GM18868 (cell line): ENCODE measurements around the gene TMEM167B.
"Not testable (repeated sequence)": the region's sequence is repeated elsewhere in the genome, so short reads cannot be mapped to it uniquely, and the experiment has no call there.

Experiments
- ATAC-seq: cut with Tn5 transposase; IDR thresholded peaks from one replicate; pipeline ENCODE4 v1.9.1; 2021; ENCODE audit warnings: mild to moderate bottlenecking, moderate library complexity; ENCODE audit not compliant: unreplicated experiment

Gene TMEM167B

GRCh38 chr1:109112652-109113285 is 22.2 kb downstream of the TMEM167B start:
- peak; percentile 61 for ATAC-seq

GRCh38 chr1:109113590-109114341 is 23.2 kb downstream of the TMEM167B start, which contains the start of gene ELAPOR1:
TSS of gene ELAPOR1 (plus strand) at chr1:109114115. CDS start at chr1:109114184, 69 bp downstream.
- ATAC-seq: peak; percentile 62

GRCh38 chr1:109114342-109114674 is 23.7 kb downstream of the TMEM167B start:
- no peak for ATAC-seq

GRCh38 chr1:109115685-109116084 is 25.1 kb downstream of the TMEM167B start:
- no peak for ATAC-seq

GRCh38 chr1:109116286-109116685 is 25.7 kb downstream of the TMEM167B start:
- ATAC-seq: no peak

GRCh38 chr1:109118089-109118488 is 27.5 kb downstream of the TMEM167B start:
- no peak for ATAC-seq

- ATAC-seq: no peak
These were observed 29.8 kb downstream of the TMEM167B start for GRCh38 chr1:109120356-109120755.

GRCh38 chr1:109131059-109131458 is 40.5 kb downstream of the TMEM167B start:
- ATAC-seq: no peak

- no peak for ATAC-seq
These were observed 41.2 kb downstream of the TMEM167B start for GRCh38 chr1:109131800-109132199.

GRCh38 chr1:109133002-109133706 is 42.6 kb downstream of the TMEM167B start:
- ATAC-seq: no peak

GRCh38 chr1:109133815-109134214 is 43.3 kb downstream of the TMEM167B start:
- ATAC-seq: peak; percentile 77

- ATAC-seq: peak; percentile 63
These were observed 43.9 kb downstream of the TMEM167B start for GRCh38 chr1:109134423-109134822.

- no peak for ATAC-seq
These were observed 45.4 kb downstream of the TMEM167B start for GRCh38 chr1:109135940-109136339.

- no peak for ATAC-seq
These were observed 46.2 kb downstream of the TMEM167B start for GRCh38 chr1:109136766-109137165.

- ATAC-seq: no peak
These were observed 47.4 kb downstream of the TMEM167B start for GRCh38 chr1:109137958-109138357.

GRCh38 chr1:109138358-109138757 is 47.8 kb downstream of the TMEM167B start:
- no peak for ATAC-seq

- ATAC-seq: no peak
These were observed 49.8 kb downstream of the TMEM167B start for GRCh38 chr1:109140392-109140791.

GRCh38 chr1:109142260-109142659 is 51.7 kb downstream of the TMEM167B start:
- no peak for ATAC-seq

GRCh38 chr1:109142725-109143124 is 52.2 kb downstream of the TMEM167B start:
- ATAC-seq: not testable (repeated sequence)
